ENCODE results near the gene METTL4. TPM values are rescaled to one million over a fixed set of nuclear protein-coding genes. Genes with fewer than 3 reads are reported as not detected.

METTL4 gene
- total and polyA plus RNA-seq, 2 of the 8 experiments (the other 6 are each of a cell fraction or from before 2014, with no cell fraction given): 8.5 to 11.5 TPM

DNA sequence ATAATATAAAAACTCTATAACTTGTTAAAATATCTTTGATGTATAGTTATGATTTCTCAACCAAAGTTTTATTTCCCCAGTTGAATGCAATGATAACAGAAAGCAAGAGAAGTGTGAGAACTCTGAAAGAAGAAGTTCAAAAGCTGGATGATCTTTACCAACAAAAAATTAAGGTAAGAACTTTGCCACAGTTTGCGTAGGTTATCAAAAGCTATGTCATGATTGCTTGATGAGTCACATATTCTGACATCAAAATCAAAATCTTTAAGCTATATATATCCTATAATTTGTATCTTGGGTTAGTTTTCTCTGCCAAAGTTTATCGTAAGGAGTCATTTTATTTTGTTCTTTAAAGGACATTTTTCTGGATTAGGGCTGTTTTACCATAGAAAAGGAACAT is 35.0 kb upstream of the METTL4 start (continued):
- TF ChIP-seq, protein P1, sequence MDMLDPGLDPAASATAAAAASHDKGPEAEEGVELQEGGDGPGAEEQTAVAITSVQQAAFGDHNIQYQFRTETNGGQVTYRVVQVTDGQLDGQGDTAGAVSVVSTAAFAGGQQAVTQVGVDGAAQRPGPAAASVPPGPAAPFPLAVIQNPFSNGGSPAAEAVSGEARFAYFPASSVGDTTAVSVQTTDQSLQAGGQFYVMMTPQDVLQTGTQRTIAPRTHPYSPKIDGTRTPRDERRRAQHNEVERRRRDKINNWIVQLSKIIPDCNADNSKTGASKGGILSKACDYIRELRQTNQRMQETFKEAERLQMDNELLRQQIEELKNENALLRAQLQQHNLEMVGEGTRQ (IDR thresholded peaks at IDR 0.05; ENCODE audit: low read length): no peak
- TF ChIP-seq, protein P2, sequence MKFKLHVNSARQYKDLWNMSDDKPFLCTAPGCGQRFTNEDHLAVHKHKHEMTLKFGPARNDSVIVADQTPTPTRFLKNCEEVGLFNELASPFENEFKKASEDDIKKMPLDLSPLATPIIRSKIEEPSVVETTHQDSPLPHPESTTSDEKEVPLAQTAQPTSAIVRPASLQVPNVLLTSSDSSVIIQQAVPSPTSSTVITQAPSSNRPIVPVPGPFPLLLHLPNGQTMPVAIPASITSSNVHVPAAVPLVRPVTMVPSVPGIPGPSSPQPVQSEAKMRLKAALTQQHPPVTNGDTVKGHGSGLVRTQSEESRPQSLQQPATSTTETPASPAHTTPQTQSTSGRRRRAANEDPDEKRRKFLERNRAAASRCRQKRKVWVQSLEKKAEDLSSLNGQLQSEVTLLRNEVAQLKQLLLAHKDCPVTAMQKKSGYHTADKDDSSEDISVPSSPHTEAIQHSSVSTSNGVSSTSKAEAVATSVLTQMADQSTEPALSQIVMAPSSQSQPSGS (IDR thresholded peaks at IDR 0.05; ENCODE audit: low read length): no peak
- TF ChIP-seq POLR2AphosphoS5 (IDR thresholded peaks at IDR 0.05; ENCODE audit: low read depth, low read length): no peak
- TF ChIP-seq ASH2L (IDR thresholded peaks at IDR 0.05; ENCODE audit: low read length): no peak
- no peak for TF ChIP-seq SIRT6 (IDR thresholded peaks at IDR 0.05; ENCODE audit: low read length)
- no peak for TF ChIP-seq SP2 (IDR thresholded peaks at IDR 0.05; ENCODE audit: low read length)
- TF ChIP-seq, protein P3, sequence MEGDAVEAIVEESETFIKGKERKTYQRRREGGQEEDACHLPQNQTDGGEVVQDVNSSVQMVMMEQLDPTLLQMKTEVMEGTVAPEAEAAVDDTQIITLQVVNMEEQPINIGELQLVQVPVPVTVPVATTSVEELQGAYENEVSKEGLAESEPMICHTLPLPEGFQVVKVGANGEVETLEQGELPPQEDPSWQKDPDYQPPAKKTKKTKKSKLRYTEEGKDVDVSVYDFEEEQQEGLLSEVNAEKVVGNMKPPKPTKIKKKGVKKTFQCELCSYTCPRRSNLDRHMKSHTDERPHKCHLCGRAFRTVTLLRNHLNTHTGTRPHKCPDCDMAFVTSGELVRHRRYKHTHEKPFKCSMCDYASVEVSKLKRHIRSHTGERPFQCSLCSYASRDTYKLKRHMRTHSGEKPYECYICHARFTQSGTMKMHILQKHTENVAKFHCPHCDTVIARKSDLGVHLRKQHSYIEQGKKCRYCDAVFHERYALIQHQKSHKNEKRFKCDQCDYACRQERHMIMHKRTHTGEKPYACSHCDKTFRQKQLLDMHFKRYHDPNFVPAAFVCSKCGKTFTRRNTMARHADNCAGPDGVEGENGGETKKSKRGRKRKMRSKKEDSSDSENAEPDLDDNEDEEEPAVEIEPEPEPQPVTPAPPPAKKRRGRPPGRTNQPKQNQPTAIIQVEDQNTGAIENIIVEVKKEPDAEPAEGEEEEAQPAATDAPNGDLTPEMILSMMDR (IDR thresholded peaks at IDR 0.05; ENCODE audit: control extremely low read depth in 1 of 3, insufficient read depth in 1 of 3, low read depth in 1 of 3, low read length in 3 of 3): no peak
- no peak for TF ChIP-seq BCL11A (IDR thresholded peaks at IDR 0.05; ENCODE audit: low read depth in 2 of 2, low read length in 2 of 2)

Measured in H1 (cell line).